Epithelial cell of prostate (primary cell): ENCODE measurements around the gene TSTD1.
"Not testable (repeated sequence)": the region's sequence is repeated elsewhere in the genome, so short reads cannot be mapped to it uniquely, and the experiment has no call there.

Source experiments
- DNase-seq: peaks from one replicate; pipeline ENCODE4 v3.0.0-alpha.2; 2011; ENCODE audit warnings: low read depth, low spot score
- H3K27ac ChIP-seq: fragments of 450-650 bp; 2 replicates; pipeline ENCODE4 v1.5.1; 2017; ENCODE audit warnings: mild to moderate bottlenecking

TSTD1 gene

GRCh38 chr1:161069731-161070270 is 31.0 kb upstream of the TSTD1 start, which contains the start of gene ARHGAP30:
ARHGAP30 (minus strand) TSS chr1:161069891; CDS start chr1:161069624, 267 bp downstream.
- no peak for DNase-seq

GRCh38 chr1:161069241-161069640 is 30.5 kb upstream of the TSTD1 start:
- H3K27ac ChIP-seq, result peak overlapping the region; percentile 33
- DNase-seq, result no peak

More at GRCh38 chr1:161069731-161070270, 31.0 kb upstream of the TSTD1 start, which contains the start of gene ARHGAP30:
- peak within 1 kb of the TSS; percentile 33 for H3K27ac ChIP-seq

DNA sequence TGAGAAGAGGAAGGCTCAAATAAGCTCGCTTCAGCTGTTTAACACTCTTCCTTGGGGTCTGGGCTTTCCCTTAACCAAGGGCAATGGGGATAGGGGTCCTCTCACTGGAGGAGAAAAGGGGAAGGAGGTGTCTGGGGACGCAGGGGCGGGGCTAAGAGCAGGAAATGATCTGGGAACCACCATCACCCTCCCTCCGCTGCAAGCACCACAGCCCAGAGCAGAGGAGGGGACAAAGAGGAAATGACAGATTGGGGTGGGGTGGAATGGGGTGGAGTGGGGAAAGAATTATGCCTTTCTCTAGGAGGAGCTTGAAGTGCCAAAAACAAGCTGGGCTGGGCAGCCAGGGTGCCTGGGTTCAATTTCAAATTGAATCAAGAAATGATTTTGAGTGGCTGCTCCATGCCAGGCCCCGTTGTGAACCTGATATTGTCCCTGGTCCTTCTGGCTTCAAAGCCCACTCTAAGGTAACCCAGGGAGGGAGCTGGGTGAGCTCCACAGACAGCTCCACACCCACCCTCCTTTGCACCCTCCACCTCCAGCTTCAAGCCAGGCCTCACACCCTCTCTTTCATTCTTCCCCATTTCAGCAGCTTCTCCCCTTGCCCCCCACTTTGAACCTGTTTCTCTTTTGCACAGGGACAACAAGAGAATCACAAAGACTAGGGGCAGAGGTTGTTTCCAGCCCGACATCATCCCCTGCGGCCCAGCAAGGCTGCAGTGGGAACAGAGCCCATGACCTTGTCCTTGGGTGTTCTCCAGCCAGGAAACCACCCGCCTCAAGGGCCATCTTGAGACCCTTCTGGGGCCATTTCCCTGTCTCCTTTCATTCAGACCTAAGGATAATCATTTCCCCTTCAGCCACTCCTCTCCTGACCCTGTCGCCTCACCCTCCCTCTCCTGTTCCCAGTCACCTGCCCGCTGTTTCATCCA is 29.8 kb upstream of the TSTD1 start:
- DNase-seq, result no peak

DNA sequence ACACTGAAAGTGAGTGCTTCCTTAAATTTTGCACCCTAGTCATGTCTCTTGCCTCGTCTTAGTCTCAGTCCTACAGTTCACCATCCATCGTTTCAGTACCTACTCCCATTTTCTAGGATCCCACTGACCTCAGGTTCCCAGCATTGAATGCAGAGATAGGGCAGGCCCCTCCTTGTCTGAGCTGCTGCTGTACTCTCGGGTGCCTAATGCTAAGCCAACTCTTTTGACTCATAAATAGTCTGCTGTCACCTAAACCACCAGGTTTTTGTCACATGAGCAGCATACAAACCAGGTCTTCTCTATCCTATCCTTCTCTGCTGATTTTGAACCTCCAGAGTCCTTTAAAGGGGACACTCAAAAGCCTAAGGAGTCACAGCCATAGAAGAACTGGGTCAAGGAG is 27.9 kb upstream of the TSTD1 start:
- DNase-seq, result no peak
- H3K27ac ChIP-seq, result no peak overlapping the region

More for the DNA sequence above, 29.8 kb upstream of the TSTD1 start:
- peak overlapping the region; percentile 33 for H3K27ac ChIP-seq

GRCh38 chr1:161065681-161066080 is 26.9 kb upstream of the TSTD1 start:
- not testable (repeated sequence) for H3K27ac ChIP-seq, DNase-seq

DNA sequence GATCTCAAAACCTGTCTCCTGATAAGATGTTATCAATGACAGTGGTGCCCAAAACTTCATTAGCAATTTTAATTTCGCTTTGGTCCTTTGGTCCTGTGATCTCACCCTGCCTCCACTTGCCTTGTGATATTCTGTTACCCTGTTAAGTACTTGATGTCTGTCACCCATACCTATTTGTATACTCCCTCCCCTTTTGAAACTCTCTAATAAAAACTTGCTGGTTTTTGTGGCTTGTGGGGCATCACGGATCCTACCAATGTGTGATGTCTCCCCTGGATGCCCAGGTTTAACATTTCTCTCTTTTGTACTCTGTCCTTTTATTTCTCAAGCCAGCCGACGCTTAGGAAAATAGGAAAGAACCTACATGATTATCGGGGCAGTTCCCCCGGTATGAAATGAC is 25.2 kb upstream of the TSTD1 start:
- DNase-seq, H3K27ac ChIP-seq: not testable (repeated sequence)

DNA sequence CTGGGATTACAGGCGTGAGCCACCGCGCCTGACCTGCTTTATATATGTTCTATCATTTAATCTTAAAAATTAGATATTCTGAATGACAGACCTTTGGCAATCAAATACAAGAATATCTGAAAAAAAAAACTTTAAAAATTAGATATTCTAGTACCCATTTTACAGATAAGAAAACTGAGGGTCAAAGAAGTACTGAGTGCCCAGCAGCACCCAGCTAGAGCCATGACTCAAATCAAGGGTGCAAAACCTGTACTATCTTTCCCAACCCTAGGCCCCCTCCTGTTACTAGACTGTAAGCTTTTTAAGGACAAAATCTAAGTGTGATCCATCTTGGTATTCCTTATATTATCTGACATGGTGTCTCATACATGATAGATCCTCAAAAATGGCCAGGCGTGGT is 22.7 kb upstream of the TSTD1 start:
- no peak overlapping the region for H3K27ac ChIP-seq

DNA sequence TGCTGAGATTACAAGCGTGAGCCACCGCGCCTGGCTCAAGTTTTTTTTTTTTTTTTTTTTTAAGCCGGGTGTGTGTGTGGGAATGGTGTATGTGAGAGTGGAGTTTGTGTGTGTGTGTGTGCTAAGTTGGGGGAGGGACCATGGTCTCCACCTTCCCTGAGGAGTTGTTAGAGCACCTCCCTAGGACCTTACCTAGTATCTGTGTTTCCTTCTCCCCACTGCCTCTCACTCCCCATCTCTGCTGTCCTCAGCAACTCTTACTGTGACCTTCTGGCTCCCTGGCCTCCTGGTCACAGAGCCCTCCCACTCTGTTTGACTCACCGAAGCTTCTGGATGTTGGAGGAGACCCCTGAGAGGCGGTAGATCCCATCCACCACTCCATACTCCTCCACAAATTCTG is 20.5 kb upstream of the TSTD1 start:
- no peak for DNase-seq
- H3K27ac ChIP-seq, result no peak overlapping the region

More for the DNA sequence above, 22.7 kb upstream of the TSTD1 start:
- no peak for DNase-seq

DNA sequence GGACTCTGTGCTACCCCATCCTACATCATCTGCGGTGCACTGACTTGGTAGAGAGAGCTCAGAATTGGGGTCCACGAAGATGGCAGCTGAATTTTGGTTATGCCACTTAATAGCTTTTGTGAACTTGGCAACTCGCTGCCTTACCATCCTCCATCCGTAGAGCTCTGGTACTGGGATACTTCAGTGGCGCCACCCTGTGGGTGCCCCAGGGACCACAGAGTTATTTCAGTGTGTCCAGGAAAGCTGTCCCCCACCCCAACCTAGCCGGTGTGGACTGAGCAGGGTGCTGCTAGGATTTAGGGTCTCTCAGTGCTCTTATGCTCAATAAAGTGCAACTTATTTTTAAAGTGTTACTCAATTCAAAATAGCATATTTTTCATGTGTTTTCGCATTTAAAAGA is 16.0 kb upstream of the TSTD1 start:
- DNase-seq, result no peak
- H3K27ac ChIP-seq, result no peak overlapping the region

- DNase-seq, result no peak
- no peak overlapping the region for H3K27ac ChIP-seq
These were observed 15.5 kb upstream of the TSTD1 start for GRCh38 chr1:161054232-161054631.

DNA sequence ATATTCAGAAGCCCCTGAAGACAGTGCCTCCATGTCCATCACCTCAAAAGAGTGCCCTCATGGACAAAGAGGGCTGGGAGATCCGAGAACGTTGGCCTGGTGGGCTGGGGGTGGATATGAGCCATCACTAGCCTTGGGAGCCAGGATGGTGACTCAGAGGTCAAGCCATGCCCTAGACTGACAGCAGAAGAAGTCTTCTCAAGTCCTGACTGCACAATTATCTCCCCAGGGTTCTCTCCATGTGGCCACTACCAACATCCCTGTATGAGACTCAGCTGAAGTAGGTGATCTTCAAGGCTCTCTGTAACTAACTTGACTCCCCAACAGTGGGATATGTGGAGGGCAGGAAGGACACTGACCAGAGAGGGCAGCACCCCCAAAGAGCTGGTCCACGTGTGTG is 14.1 kb upstream of the TSTD1 start:
- DNase-seq, result no peak
- H3K27ac ChIP-seq, result no peak overlapping the region

GRCh38 chr1:161051219-161051618 is 12.5 kb upstream of the TSTD1 start:
- no peak for DNase-seq
- H3K27ac ChIP-seq, result no peak overlapping the region

GRCh38 chr1:161048949-161049722 is 10.4 kb upstream of the TSTD1 start:
- no peak for DNase-seq
- H3K27ac ChIP-seq, result no peak overlapping the region

DNA sequence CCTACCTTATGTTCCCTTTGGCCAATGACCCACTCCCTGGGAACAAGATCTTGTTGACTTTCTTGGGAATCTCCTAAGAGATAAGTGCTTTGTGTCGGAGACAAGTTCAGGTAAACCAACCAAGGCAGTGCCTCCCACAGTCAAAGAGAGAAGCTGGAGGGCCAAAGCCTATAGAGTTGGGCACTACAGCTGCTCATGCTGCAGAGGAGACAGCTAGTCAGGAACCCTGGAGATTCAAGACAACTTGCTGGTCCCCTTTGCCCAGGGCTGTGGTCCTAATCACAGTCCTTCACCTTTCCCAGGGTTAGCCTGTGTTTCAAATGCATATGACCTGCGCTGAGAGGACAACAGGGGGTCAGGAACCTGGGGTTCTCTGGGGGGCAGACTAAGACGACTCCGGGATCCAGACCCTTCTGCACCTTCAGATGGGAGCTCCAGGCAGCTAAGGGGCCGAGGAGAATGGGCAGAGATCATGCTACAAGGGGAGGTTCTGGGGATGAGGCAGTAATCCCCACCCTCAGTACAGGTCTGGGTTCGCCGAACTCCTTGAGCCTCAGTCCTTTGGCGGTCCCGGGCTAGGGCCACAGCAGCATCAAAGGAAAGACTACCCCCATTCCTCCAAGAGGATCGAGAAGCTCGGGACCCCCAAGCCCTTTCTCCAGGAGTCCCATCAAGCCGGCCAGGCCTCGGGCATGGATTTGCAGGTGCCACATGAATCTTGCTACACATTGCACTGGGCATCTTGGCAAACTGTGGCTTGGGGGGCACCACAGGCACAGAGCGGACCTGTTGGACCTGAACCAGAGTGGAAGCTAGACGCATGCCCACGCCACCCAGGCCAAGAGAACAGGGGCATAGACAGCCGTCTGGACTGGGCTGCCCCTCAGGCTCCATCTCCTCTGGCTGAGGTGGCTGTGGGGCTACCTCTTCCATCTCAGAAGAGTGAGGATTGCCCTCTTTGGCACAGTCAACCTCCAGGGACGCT is 9.0 kb upstream of the TSTD1 start:
- DNase-seq, result no peak
- no peak overlapping the region for H3K27ac ChIP-seq

DNA sequence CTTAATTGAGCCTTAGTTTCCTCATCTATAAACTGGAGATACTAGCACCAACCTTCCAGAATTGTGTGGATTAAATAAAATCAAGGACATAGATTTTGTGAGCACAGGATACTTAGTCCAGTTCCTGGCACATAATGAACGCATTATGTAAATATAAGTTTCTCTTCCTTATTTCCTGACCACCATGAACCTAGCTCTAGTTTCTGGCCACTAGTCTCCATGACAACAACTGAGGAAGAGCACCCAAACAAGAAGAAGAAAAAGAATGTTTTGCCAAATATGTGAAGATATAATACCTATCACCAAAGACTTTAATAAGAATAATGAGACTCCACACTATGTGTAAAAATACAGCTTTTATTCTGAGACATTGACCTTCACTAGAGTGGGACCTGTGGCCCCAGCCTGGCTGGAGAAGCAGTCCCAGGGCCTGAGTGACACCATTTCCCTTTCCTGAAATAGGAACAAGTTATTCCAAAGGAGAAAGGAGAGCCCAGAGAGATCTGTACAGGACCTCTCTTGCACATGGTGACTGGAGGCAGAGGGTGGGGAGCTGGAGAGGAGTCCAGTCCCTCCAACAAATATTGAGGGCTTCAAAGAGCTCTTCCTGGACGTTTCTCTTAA is 8.0 kb upstream of the TSTD1 start:
- no peak for DNase-seq
- peak overlapping the region; percentile 91 for H3K27ac ChIP-seq

DNA sequence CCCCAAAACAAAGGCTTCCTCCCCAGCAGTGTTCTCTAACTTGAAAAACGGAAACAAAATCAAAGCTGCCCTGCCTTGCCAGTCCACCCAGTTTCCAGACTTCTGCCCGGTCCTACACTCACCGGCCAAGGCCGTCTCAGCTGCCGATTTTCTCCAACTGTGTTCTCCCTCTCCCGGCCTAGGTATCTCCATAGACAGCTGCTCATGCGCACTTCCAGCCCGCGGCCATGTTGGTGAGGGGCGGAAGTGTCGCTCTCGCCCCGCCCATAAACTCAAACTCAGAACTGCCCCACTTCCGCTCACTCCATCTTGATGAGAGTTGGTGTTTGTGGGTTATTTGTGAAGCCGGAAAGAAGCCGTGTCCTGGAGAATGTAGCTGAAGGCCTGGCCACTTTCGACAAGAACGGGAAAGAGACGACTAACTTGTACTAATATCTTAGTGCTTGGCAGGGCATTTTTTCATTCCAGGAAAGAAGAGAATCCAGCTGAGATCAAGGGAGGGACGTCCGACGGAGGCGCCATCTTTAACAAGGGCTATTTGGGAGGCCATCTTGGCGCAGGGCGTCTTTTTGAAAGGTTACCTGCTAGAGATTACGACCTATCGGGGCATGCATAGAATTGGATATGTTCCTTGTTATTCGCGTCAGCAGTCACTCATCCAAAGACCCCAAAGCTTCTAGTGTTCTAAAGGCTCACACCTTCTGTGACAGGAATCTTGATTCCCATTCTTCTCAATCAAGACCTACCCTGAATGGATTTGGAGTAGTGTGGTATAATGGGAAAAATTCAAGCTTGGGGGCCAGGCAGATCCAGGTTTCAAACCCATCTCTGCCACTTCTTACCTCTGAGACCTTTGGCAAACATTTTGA is 7.2 kb upstream of the TSTD1 start, which contains the start of gene USF1:
USF1 (minus strand) TSS at position 242 of the 869 bp plus-strand sequence. CDS start 2,702 bp downstream, outside the sequence.
- peak; percentile 74 for DNase-seq
- H3K27ac ChIP-seq, result peak within 1 kb of the TSS; percentile 91

- H3K27ac ChIP-seq, result peak overlapping the region; percentile 91
- DNase-seq, result no peak
These were observed 6.4 kb upstream of the TSTD1 start for GRCh38 chr1:161044908-161045735.
